Upper lobe of left lung (tissue), 4 donors: Measurements from ENCODE around the gene ASCL4.

ENCODE experiments used
- EP300 ChIP-seq, 4 donors: sonication (generic); formaldehyde crosslinking; IDR thresholded peaks; one replicate each; pipeline ENCODE4 v1.5.1; 2017; ENCODE audit warnings: antibody characterized with exemption in 4 of 4, control low read depth in 2 of 4
- POLR2A ChIP-seq, 4 donors: fragments of 450-650 bp; IDR thresholded peaks; one replicate each; pipeline ENCODE4 v1.5.1; 2016 to 2017; ENCODE audit warnings: antibody characterized with exemption in 4 of 4, mild to moderate bottlenecking in 2 of 4
- POLR2AphosphoS5 ChIP-seq, 2 donors: sonication (generic); formaldehyde crosslinking; IDR thresholded peaks; one replicate each; pipeline ENCODE4 v1.5.1; 2017; ENCODE audit warnings: antibody characterized with exemption in 2 of 2
- TF ChIP-seq, protein P1 (sequence below), 6 experiments: fragments of 450-650 bp in 4 of 6; fragments of 200-600 bp in 2 of 6; sonication (generic) in 2 of 6; IDR thresholded peaks; one replicate each; pipeline ENCODE4 v1.5.1; 2016 to 2019; ENCODE audit warnings: antibody characterized with exemption in 6 of 6

DNA sequence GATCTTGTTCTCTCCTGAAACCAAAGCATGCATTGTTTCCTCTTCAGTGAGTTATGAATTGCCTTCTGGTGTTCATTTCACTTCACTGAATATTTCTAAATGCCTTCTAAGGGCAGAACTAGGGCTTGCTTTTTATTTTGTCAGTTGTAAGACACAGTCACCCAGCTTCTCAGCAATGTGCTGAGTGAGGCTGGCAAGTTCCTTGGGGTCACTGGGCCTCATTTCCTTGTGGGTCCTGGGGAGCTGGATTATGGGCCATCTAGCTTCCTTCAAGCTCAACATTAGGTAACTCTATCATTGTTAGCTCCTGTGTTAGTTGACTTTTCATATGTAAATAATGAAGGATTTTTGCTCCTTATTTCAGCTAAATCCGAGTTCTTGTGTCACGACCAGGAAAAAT, 13.8 kb downstream of the ASCL4 start:
- TF ChIP-seq POLR2A (IDR thresholded peaks at IDR 0.05) (no peak), POLR2AphosphoS5 (IDR thresholded peaks at IDR 0.05) (no peak), EP300 (IDR thresholded peaks at IDR 0.05) (no peak)
- TF ChIP-seq, protein P1, sequence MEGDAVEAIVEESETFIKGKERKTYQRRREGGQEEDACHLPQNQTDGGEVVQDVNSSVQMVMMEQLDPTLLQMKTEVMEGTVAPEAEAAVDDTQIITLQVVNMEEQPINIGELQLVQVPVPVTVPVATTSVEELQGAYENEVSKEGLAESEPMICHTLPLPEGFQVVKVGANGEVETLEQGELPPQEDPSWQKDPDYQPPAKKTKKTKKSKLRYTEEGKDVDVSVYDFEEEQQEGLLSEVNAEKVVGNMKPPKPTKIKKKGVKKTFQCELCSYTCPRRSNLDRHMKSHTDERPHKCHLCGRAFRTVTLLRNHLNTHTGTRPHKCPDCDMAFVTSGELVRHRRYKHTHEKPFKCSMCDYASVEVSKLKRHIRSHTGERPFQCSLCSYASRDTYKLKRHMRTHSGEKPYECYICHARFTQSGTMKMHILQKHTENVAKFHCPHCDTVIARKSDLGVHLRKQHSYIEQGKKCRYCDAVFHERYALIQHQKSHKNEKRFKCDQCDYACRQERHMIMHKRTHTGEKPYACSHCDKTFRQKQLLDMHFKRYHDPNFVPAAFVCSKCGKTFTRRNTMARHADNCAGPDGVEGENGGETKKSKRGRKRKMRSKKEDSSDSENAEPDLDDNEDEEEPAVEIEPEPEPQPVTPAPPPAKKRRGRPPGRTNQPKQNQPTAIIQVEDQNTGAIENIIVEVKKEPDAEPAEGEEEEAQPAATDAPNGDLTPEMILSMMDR (IDR thresholded peaks at IDR 0.05): no peak
